Adrenal gland (tissue), 5 donors: ENCODE measurements around the gene ATP5MC3.

Source experiments
- POLR2A ChIP-seq, 2 donors: fragments of 450-650 bp; IDR thresholded peaks; one replicate each; pipeline ENCODE4 v1.6.1; 2017; ENCODE audit warnings: antibody characterized with exemption in 2 of 2, mild to moderate bottlenecking in 2 of 2, moderate library complexity in 1 of 2
- TF ChIP-seq, protein P1 (sequence below), 6 experiments: fragments of 450-650 bp in 4 of 6; fragments of 200-600 bp in 2 of 6; sonication (generic) in 1 of 6; IDR thresholded peaks; 1 replicate in 5 of 6; 2 replicates in 1 of 6; pipeline versions ENCODE4 v1.5.1 to v1.8.0; 2016 to 2021; ENCODE audit warnings: antibody characterized with exemption in 6 of 6, mild to moderate bottlenecking in 2 of 6, moderate library complexity in 1 of 6
- donor health status: DM: no; HTN: no; CAD: no.

DNA sequence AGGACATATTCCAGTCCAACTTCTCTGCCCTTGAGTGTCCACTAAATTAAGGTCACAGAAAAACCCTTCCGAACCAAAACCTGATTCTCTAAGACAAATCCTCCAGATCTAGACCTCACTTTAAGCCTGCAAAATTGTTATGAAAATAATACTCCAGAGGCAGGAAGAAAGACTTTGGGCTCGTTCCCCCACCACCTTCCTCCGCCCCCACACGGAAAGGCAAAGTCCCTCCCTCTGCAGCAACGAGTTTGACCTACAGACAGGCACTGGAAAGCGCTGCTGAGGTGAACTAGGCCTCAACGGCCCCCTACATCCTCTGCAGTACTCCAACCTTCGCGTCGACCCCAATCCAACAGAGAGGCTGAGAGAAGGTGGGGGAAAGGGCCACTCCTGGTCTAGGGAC, 808 bp downstream of the ATP5MC3 start:
- TF ChIP-seq, protein P1, sequence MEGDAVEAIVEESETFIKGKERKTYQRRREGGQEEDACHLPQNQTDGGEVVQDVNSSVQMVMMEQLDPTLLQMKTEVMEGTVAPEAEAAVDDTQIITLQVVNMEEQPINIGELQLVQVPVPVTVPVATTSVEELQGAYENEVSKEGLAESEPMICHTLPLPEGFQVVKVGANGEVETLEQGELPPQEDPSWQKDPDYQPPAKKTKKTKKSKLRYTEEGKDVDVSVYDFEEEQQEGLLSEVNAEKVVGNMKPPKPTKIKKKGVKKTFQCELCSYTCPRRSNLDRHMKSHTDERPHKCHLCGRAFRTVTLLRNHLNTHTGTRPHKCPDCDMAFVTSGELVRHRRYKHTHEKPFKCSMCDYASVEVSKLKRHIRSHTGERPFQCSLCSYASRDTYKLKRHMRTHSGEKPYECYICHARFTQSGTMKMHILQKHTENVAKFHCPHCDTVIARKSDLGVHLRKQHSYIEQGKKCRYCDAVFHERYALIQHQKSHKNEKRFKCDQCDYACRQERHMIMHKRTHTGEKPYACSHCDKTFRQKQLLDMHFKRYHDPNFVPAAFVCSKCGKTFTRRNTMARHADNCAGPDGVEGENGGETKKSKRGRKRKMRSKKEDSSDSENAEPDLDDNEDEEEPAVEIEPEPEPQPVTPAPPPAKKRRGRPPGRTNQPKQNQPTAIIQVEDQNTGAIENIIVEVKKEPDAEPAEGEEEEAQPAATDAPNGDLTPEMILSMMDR (IDR thresholded peaks at IDR 0.05) = no peak
- TF ChIP-seq POLR2A (IDR thresholded peaks at IDR 0.05) = no peak
